ENCODE data around the gene FADS1.

DNA sequence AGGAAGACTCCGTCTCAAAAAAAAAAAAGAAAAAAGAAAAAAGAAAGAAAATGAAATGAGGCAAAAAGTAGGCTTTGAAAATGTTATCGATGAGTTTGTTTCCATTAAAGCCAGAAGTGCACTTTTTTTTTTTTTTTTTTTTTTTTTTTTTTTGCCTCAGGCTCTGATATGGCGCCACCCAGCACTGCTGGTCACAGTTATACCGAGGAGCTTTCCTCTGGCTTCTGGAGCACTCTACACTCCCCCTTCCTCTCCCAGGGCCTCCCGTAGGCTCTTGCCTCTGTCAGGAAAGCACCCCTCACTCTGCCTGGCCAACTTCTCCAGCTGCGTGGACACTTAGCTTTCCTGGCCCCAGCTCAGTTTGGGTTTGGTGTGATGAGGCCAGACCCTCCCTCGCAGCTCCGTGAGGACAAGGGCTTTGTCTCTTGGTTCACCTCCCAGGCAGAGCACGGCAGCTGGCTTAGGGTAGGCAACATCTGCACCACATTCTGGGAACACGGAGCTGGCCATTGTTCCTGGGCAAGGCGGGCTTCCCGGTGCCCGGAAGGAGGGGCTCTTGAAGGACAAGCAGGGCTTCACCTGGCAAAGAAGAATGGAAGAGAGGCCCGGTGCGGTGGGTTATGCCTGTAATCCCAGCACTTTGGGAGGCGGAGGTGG lies 28.2 kb upstream of the FADS1 start:
- TF ChIP-seq EZH2 (IDR thresholded peaks at IDR 0.05; ENCODE audit: borderline replicate concordance, low read length) = no peak
- TF ChIP-seq, protein P1, sequence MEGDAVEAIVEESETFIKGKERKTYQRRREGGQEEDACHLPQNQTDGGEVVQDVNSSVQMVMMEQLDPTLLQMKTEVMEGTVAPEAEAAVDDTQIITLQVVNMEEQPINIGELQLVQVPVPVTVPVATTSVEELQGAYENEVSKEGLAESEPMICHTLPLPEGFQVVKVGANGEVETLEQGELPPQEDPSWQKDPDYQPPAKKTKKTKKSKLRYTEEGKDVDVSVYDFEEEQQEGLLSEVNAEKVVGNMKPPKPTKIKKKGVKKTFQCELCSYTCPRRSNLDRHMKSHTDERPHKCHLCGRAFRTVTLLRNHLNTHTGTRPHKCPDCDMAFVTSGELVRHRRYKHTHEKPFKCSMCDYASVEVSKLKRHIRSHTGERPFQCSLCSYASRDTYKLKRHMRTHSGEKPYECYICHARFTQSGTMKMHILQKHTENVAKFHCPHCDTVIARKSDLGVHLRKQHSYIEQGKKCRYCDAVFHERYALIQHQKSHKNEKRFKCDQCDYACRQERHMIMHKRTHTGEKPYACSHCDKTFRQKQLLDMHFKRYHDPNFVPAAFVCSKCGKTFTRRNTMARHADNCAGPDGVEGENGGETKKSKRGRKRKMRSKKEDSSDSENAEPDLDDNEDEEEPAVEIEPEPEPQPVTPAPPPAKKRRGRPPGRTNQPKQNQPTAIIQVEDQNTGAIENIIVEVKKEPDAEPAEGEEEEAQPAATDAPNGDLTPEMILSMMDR (IDR thresholded peaks at IDR 0.05; ENCODE audit: low read length) = no peak
